ENCODE results near the gene PIEZO1.
A peak's percentile ranks its signal among the peaks of the same experiment; 100 is the strongest.
"Not testable (repeated sequence)": the region's sequence is repeated elsewhere in the genome, so short reads cannot be mapped to it uniquely, and the experiment has no call there.

The PIEZO1 gene

DNA sequence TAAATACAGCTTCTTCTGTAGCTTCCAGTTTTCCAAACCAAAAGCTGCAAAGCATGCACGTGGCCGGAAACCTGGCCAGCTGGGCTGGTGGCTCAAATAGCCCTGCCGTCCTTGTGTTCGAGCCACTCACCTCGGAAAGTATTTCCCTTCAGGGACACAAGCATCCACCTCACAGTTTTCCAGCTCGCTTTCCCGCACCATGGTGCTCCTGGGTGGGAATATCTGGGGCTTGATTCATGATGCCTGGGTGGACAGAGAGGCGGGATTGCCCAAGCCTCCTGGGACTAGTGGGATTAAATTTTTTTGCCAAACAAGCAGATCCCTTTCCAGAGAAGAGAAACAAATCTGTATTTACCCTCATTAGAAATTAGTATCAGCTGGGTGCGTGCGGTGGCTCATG lies 115.0 kb downstream of the PIEZO1 start:
- H3K27ac ChIP-seq = no peak overlapping the region
- TF ChIP-seq, protein P1, sequence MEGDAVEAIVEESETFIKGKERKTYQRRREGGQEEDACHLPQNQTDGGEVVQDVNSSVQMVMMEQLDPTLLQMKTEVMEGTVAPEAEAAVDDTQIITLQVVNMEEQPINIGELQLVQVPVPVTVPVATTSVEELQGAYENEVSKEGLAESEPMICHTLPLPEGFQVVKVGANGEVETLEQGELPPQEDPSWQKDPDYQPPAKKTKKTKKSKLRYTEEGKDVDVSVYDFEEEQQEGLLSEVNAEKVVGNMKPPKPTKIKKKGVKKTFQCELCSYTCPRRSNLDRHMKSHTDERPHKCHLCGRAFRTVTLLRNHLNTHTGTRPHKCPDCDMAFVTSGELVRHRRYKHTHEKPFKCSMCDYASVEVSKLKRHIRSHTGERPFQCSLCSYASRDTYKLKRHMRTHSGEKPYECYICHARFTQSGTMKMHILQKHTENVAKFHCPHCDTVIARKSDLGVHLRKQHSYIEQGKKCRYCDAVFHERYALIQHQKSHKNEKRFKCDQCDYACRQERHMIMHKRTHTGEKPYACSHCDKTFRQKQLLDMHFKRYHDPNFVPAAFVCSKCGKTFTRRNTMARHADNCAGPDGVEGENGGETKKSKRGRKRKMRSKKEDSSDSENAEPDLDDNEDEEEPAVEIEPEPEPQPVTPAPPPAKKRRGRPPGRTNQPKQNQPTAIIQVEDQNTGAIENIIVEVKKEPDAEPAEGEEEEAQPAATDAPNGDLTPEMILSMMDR (conservative IDR thresholded peaks at IDR 0.05; ENCODE audit: low read depth) = no peak
- no peak for DNase-seq (ENCODE audit: low spot score)
- POLR2A ChIA-PET (ENCODE audit: low non-redundant PET) = no interaction called here
- CTCF ChIA-PET = no interaction called here

DNA sequence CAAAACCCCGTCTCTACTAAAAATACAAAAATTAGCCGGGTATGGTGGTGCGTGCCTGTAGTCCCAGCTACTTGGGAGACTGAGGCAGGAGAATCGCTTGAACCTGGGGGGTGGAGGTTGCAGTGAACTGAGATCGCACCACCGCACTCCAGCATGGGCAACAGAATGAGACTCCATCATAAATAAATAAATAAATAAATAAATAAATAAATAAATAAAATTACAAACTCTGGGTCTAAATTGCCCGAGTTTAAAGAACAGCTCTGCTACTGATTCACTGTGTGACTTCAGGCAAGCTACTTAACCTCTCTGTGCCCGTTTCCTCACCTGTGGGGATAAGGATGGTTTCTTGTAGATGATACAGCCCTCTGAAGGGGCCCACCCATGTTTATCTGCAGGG lies 115.5 kb downstream of the PIEZO1 start:
- H3K27ac ChIP-seq; POLR2A ChIA-PET (ENCODE audit: low non-redundant PET); DNase-seq (ENCODE audit: low spot score): not testable (repeated sequence)
- CTCF ChIA-PET = interaction anchor here (0.6 kb wide), 1 partner anchor 19 kb away, joined by 3 read pairs; no protein-coding TSS in a partner anchor

DNA sequence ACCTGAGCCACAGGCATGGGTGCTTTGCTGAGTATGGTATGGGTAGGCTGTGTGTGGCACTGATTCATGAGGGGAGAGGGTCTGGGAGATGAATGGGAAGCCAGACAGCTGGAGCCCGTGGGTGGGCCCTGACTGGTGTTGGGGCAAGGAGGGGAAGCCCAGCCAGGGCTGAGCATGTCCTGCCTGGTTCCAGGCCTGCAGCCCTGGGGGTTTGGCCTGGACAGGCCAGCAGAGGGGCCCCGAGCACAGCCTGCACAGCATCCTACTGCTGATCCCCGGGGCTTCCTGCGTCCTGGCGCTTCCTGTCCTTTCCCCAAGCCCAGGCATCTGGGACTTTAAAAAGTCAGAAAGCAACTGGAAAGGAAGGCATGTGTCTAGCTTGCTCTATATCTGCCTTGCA lies 117.6 kb downstream of the PIEZO1 start:
- DNase-seq (ENCODE audit: low spot score) = no peak
- H3K27ac ChIP-seq = peak overlapping the region; percentile 43
- TF ChIP-seq, protein P1 (conservative IDR thresholded peaks at IDR 0.05; ENCODE audit: low read depth) = no peak
- CTCF ChIA-PET = no interaction called here
- POLR2A ChIA-PET (ENCODE audit: low non-redundant PET) = no interaction called here

DNA sequence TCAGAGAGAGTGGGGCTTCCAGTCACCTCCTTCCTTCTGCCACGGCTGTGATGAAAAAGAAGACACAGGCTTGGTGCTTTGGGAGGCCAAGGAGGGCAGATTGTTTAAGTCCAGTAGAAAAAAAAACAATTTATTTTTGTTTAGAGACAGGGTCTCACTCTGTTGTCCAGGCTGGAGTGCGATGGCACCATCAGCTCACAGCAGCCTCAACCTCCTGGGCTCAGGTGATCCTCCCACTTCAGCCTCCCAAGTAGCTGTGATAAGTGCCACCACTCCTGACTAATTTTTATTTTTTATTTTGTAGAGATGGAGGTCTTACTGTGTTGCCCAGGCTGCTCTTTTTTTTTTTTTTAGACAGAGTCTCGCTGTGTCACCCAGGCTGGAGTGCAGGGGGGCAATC lies 119.5 kb downstream of the PIEZO1 start:
- DNase-seq (ENCODE audit: low spot score) = no peak
- 0 out of 2 replicates have a peak overlapping the region, but pooled peaks have one; percentile 12 for H3K27ac ChIP-seq
- ChIA-PET POLR2A (ENCODE audit: low non-redundant PET) (interaction anchor here (0.6 kb wide), 2 partner anchors 15 to 64 kb away, joined by 3 to 4 read pairs; no protein-coding TSS in a partner anchor), CTCF (interaction anchor here (0.8 to 1.2 kb wide), 2 partner anchors 20 to 103 kb away, joined by 5 to 12 read pairs; no protein-coding TSS in a partner anchor)
- TF ChIP-seq, protein P1 (conservative IDR thresholded peaks at IDR 0.05; ENCODE audit: low read depth) = no peak

Data from RWPE1 (cell line).